IMR-90 (cell line): ENCODE measurements around the gene DTX1. TPM values are rescaled to one million over a fixed set of nuclear protein-coding genes. Genes with fewer than 3 reads are reported as not detected.

Source experiments
- ATAC-seq: fragments of 200-7000 bp; cut with Tn5 transposase; 2 replicates; pipeline ENCODE4 v1.9.1; 2020; ENCODE audit warnings: low read depth, mild to moderate bottlenecking, moderate library complexity
- BruUV-seq: library from RNA; stranded (reverse); fragments of 400-500 nt; replicated peaks from 2 replicates; lab custom pipeline; 2021; lab: Mats Ljungman, UMichigan
- CTCF ChIA-PET: fragments of 300-600 bp; formaldehyde crosslinking; extraction: SDS; loops from one replicate; lab custom pipeline; 2021; ENCODE audit warnings: antibody characterized with exemption; lab: Yijun Ruan, JAX
- POLR2A ChIA-PET: fragments of 300-600 bp; sonication (Branson Sonifier 250); formaldehyde crosslinking; loops from one replicate; lab custom pipeline; 2022; ENCODE audit warnings: antibody characterized with exemption; ENCODE audit not compliant: unreplicated experiment; lab: Charles Lee
- DNase-seq: peaks from one replicate; pipeline ENCODE4 v3.0.0; 2013
- H2AFZ ChIP-seq: replicated peaks from 2 replicates; pipeline ENCODE3; 2013; ENCODE audit warnings: low read length, mild to moderate bottlenecking; ENCODE audit not compliant: poor library complexity
- H2AK5ac ChIP-seq: 2 replicates; pipeline ENCODE4 v1.6.1; 2013; ENCODE audit warnings: low read depth, low read length, inconsistent platforms
- H2AK9ac ChIP-seq: replicated peaks from 2 replicates; pipeline ENCODE3; 2013; ENCODE audit warnings: mild to moderate bottlenecking, low read depth, low read length, moderate library complexity; ENCODE audit not compliant: poor library complexity
- H2BK120ac ChIP-seq: 2 replicates; pipeline ENCODE4 v1.6.1; 2013; ENCODE audit warnings: low read depth, low read length, inconsistent platforms
- H2BK15ac ChIP-seq: 3 replicates; pipeline ENCODE4 v1.6.1; 2013; ENCODE audit warnings: low read depth, low read length, inconsistent platforms
- H2BK20ac ChIP-seq: 2 replicates; pipeline ENCODE4 v1.6.1; 2013; ENCODE audit warnings: low read depth, mild to moderate bottlenecking, inconsistent platforms, low read length, moderate library complexity
- H2BK5ac ChIP-seq: 2 replicates; pipeline ENCODE4 v1.6.1; 2013; ENCODE audit warnings: mild to moderate bottlenecking, low read depth, low read length, inconsistent platforms; ENCODE audit not compliant: poor library complexity, severe bottlenecking
- H3K14ac ChIP-seq: replicated peaks from 2 replicates; pipeline ENCODE4 v1.6.1; 2013; ENCODE audit warnings: low read depth, low read length, inconsistent platforms
- H3K18ac ChIP-seq: 2 replicates; pipeline ENCODE4 v1.6.1; 2013; ENCODE audit warnings: low read depth, low read length, control low read depth
- H3K23ac ChIP-seq: 2 replicates; pipeline ENCODE4 v1.6.1; 2013; ENCODE audit warnings: low read depth, low read length, inconsistent platforms
- H3K27ac ChIP-seq: 2 replicates; pipeline ENCODE4 v1.5.1; 2013; ENCODE audit warnings: mild to moderate bottlenecking, control low read depth, low read length; ENCODE audit not compliant: insufficient read depth
- H3K27me3 ChIP-seq: 2 replicates; pipeline ENCODE4 v1.6.1; 2013; ENCODE audit warnings: low read length; ENCODE audit not compliant: control insufficient read depth, insufficient read depth
- H3K36me3 ChIP-seq: 2 replicates; pipeline ENCODE4 v1.6.1; 2013; ENCODE audit warnings: low read length, mixed read lengths; ENCODE audit not compliant: control insufficient read depth, insufficient read depth
- H3K4ac ChIP-seq: 2 replicates; pipeline ENCODE4 v1.6.1; 2013; ENCODE audit warnings: low read depth, low read length, inconsistent platforms
- H3K4me1 ChIP-seq: 2 replicates; pipeline ENCODE4 v1.6.1; 2013; ENCODE audit warnings: low read length, mixed read lengths; ENCODE audit not compliant: control insufficient read depth, insufficient read depth
- H3K4me2 ChIP-seq: 2 replicates; pipeline ENCODE4 v1.6.1; 2013; ENCODE audit warnings: low read depth, mild to moderate bottlenecking, control low read depth, low read length, moderate library complexity
- H3K4me3 ChIP-seq: 2 replicates; pipeline ENCODE4 v1.5.1; 2013; ENCODE audit warnings: low read depth, mild to moderate bottlenecking, control low read depth, low read length, moderate library complexity; ENCODE audit not compliant: insufficient read depth
- H3K56ac ChIP-seq: 2 replicates; pipeline ENCODE4 v1.6.1; 2013; ENCODE audit warnings: low read length, inconsistent platforms; ENCODE audit not compliant: insufficient read depth; ENCODE audit errors: extremely low read depth
- H3K79me1 ChIP-seq, 2 experiments: 2 replicates each; pipeline ENCODE4 v1.6.1; 2013; ENCODE audit warnings: low read length in 2 of 2, inconsistent platforms in 1 of 2, low read depth in 1 of 2
- H3K9ac ChIP-seq: 2 replicates; pipeline ENCODE4 v1.6.1; 2013; ENCODE audit warnings: low read depth, low read length, control low read depth
- H3K9me1 ChIP-seq: 2 replicates; pipeline ENCODE4 v1.6.1; 2013; ENCODE audit warnings: low read length, inconsistent platforms; ENCODE audit not compliant: insufficient read depth
- H3K9me3 ChIP-seq: 2 replicates; pipeline ENCODE4 v1.6.1; 2013; ENCODE audit warnings: low read length; ENCODE audit not compliant: control insufficient read depth, insufficient read depth
- H4K20me1 ChIP-seq: 2 replicates; pipeline ENCODE4 v1.6.1; 2013; ENCODE audit warnings: low read length, inconsistent platforms; ENCODE audit not compliant: insufficient read depth
- H4K5ac ChIP-seq: 2 replicates; pipeline ENCODE4 v1.6.1; 2013; ENCODE audit warnings: mild to moderate bottlenecking, low read depth, low read length, control low read depth
- H4K8ac ChIP-seq, 2 experiments: 2 replicates each; pipeline ENCODE4 v1.6.1; 2013; ENCODE audit warnings: low read depth in 2 of 2, low read length in 2 of 2, control low read depth in 1 of 2, inconsistent platforms in 1 of 2
- H4K91ac ChIP-seq: 2 replicates; pipeline ENCODE4 v1.6.1; 2013; ENCODE audit warnings: low read depth, low read length, inconsistent platforms; ENCODE audit not compliant: insufficient read depth
- CHD1 ChIP-seq: IDR thresholded peaks from 2 replicates; pipeline ENCODE4 v1.6.1; 2012; ENCODE audit warnings: low read depth, low read length, improper control_type of control experiment
- FOS ChIP-seq: fragments of 150-350 bp; IDR thresholded peaks from 2 replicates; pipeline ENCODE4 v1.6.1; 2016; ENCODE audit warnings: low read depth, low read length
- MAFK ChIP-seq: IDR thresholded peaks from 2 replicates; pipeline ENCODE4 v1.6.1; 2012; ENCODE audit warnings: low read depth, low read length, improper control_type of control experiment
- MXI1 ChIP-seq: IDR thresholded peaks from 2 replicates; pipeline ENCODE4 v1.6.1; 2012; ENCODE audit warnings: low read depth, mild to moderate bottlenecking, low read length, moderate library complexity, borderline replicate concordance
- POLR2A ChIP-seq: IDR thresholded peaks from 2 replicates; pipeline ENCODE4 v1.6.1; 2012; ENCODE audit warnings: mild to moderate bottlenecking, low read depth, low read length
- RAD21 ChIP-seq: IDR thresholded peaks from 2 replicates; pipeline ENCODE4 v1.6.1; 2012; ENCODE audit warnings: low read length, improper control_type of control experiment
- RFX5 ChIP-seq: IDR thresholded peaks from 2 replicates; pipeline ENCODE4 v1.8.0; 2012; ENCODE audit warnings: low read depth, mild to moderate bottlenecking, low read length, moderate library complexity
- WGBS, 2 experiments: methylation state at CpG; one replicate each; pipeline versions ENCODE4 v1.1.5 to v1.1.7; 2013; ENCODE audit warnings: missing lambda C conversion rate in 2 of 2; ENCODE audit not compliant: insufficient read length in 1 of 2; ENCODE audit errors: extremely low coverage in 2 of 2; 5-methylcytosine and 5-hydroxymethylcytosine counted together
- dilution Hi-C: fragments of 300-500 bp; cut with HindIII; formaldehyde crosslinking; loops from one replicate; pipeline ENCODE4 v1.14.3; 2018; ENCODE audit warnings: low sequenced_read_pairs; ENCODE audit not compliant: unreplicated experiment
- in situ Hi-C: fragments of 300-500 bp; cut with MboI; formaldehyde crosslinking; loops from 3 replicates; pipeline ENCODE4 v1.14.3; 2019; ENCODE audit warnings: low sequenced_read_pairs, inconsistent platforms, mixed read lengths
- intact Hi-C: fragments of 100-400 bp; cut with micrococcal nuclease; formaldehyde crosslinking; loops from 2 replicates; pipeline ENCODE4 v1.10.0; 2022
- polyA plus RNA-seq, 3 experiments: library from polyadenylated mRNA; depleted of rRNA; stranded (reverse); fragments of >200 nt; gene quantifications; 2 replicates each; pipeline ENCODE4 v1.2.3, GENCODE V29; 2012; ENCODE audit warnings: low replicate concordance in 1 of 3
- total RNA-seq: library from RNA; depleted of rRNA; stranded (reverse); fragments of >200 nt; gene quantifications from 2 replicates; pipeline ENCODE4 v1.2.3, GENCODE V29; 2012
- TF ChIP-seq, protein P1 (sequence below): fragments of 150-350 bp; IDR thresholded peaks from 2 replicates; pipeline ENCODE4 v1.6.1; 2017; ENCODE audit warnings: mild to moderate bottlenecking, antibody characterized with exemption, low read length, low read depth
- TF ChIP-seq, protein P2 (sequence below): conservative IDR thresholded peaks from 2 replicates; pipeline ENCODE4 v1.5.1; 2012; ENCODE audit warnings: mild to moderate bottlenecking, low read depth, low read length, improper control_type of control experiment
- TF ChIP-seq, protein P3 (sequence below): fragments of 150-350 bp; IDR thresholded peaks from 2 replicates; pipeline ENCODE4 v1.6.1; 2016; ENCODE audit warnings: low read depth, mild to moderate bottlenecking, low read length, moderate library complexity, borderline replicate concordance

DTX1 gene
- total and polyA plus RNA-seq, 2 of the 4 experiments (the other 2 are of a cell fraction), result not detected

DNA sequence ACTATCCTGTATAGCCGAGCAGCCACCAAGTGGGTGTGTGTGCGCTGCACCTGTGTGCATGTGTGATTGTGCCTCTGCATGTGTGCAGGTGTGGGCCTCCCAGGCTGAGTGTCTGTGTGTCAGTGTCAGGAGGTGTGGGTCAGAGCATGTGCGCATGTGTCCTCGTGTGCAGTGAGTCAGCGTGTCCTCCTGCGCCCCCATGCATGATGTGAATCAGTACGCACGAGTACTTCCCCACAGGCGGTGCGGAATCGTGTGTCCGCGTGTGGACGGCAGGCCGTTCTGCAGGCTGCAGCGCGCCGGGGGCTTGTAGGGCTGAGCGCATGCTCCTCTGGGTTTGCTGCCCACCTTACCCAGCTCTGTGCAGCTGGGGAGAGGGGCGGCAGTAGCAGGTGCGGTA is 34.2 kb downstream of the DTX1 start:
- H3K9me1 ChIP-seq, result no peaks in the 10 kb centered on the region
- H4K5ac ChIP-seq, result no peak overlapping the region
- no peak overlapping the region for H2BK15ac ChIP-seq
- H3K9ac ChIP-seq, result no peak overlapping the region
- 71% methylated on average over 15 of the region's 21 CpGs; no CpG with 5 or more reads in 1 of the 2 experiments for WGBS, 2 experiments
- no peaks in the 10 kb centered on the region for H3K9me3 ChIP-seq
- H3K18ac ChIP-seq, result no peak overlapping the region
- in situ Hi-C loops, result no loop called here
- no peak overlapping the region for H2AK9ac ChIP-seq
- H3K4me3 ChIP-seq, result no peak overlapping the region
- H2BK120ac ChIP-seq, result no peak overlapping the region
- no peak overlapping the region for H2AK5ac ChIP-seq
- TF ChIP-seq MXI1, result no peak
- TF ChIP-seq FOS, result no peak
- TF ChIP-seq RFX5, result no peak
- TF ChIP-seq, protein P1, sequence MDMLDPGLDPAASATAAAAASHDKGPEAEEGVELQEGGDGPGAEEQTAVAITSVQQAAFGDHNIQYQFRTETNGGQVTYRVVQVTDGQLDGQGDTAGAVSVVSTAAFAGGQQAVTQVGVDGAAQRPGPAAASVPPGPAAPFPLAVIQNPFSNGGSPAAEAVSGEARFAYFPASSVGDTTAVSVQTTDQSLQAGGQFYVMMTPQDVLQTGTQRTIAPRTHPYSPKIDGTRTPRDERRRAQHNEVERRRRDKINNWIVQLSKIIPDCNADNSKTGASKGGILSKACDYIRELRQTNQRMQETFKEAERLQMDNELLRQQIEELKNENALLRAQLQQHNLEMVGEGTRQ, result no peak
- TF ChIP-seq CHD1, result no peak
- TF ChIP-seq, protein P2, sequence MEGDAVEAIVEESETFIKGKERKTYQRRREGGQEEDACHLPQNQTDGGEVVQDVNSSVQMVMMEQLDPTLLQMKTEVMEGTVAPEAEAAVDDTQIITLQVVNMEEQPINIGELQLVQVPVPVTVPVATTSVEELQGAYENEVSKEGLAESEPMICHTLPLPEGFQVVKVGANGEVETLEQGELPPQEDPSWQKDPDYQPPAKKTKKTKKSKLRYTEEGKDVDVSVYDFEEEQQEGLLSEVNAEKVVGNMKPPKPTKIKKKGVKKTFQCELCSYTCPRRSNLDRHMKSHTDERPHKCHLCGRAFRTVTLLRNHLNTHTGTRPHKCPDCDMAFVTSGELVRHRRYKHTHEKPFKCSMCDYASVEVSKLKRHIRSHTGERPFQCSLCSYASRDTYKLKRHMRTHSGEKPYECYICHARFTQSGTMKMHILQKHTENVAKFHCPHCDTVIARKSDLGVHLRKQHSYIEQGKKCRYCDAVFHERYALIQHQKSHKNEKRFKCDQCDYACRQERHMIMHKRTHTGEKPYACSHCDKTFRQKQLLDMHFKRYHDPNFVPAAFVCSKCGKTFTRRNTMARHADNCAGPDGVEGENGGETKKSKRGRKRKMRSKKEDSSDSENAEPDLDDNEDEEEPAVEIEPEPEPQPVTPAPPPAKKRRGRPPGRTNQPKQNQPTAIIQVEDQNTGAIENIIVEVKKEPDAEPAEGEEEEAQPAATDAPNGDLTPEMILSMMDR, result no peak
- no peak for TF ChIP-seq POLR2A
- TF ChIP-seq RAD21, result no peak
- TF ChIP-seq, protein P3, sequence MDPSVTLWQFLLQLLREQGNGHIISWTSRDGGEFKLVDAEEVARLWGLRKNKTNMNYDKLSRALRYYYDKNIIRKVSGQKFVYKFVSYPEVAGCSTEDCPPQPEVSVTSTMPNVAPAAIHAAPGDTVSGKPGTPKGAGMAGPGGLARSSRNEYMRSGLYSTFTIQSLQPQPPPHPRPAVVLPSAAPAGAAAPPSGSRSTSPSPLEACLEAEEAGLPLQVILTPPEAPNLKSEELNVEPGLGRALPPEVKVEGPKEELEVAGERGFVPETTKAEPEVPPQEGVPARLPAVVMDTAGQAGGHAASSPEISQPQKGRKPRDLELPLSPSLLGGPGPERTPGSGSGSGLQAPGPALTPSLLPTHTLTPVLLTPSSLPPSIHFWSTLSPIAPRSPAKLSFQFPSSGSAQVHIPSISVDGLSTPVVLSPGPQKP, result no peak
- TF ChIP-seq MAFK, result no peak
- no peak overlapping the region for H2BK5ac ChIP-seq
- H4K91ac ChIP-seq, result no peak overlapping the region
- ChIA-PET POLR2A (no interaction called here), CTCF (no interaction called here)
- no peak overlapping the region for H3K27ac ChIP-seq
- ATAC-seq (no peak), DNase-seq (no peak)
- dilution Hi-C loops, result no loop called here
- no peaks in the 10 kb centered on the region for H3K4me1 ChIP-seq
- no peak overlapping the region for H3K4me2 ChIP-seq
- no peaks in the 10 kb centered on the region for H4K20me1 ChIP-seq
- no peak overlapping the region for H3K23ac ChIP-seq
- no peaks in the 10 kb centered on the region for H3K36me3 ChIP-seq
- no peak overlapping the region for H4K8ac ChIP-seq
- no TSS peak for BruUV-seq
- H3K14ac ChIP-seq, result no peak overlapping the region
- H3K4ac ChIP-seq, result no peak overlapping the region
- no peak overlapping the region for H3K56ac ChIP-seq
- H3K27me3 ChIP-seq, result peaks cover 14% of the 10 kb centered on the region; the same call in 1 of the 2 replicates
- no peaks in the 10 kb centered on the region for H3K79me1 ChIP-seq
- no peak overlapping the region for H2BK20ac ChIP-seq
- H2AFZ ChIP-seq, result no peak overlapping the region
- intact Hi-C loops, result no loop called here
